HCT116 (cell line): ENCODE measurements around the gene PCDH9. TPM values are rescaled to one million over a fixed set of nuclear protein-coding genes. Genes with fewer than 3 reads are reported as not detected.

Source experiments
- ATAC-seq: fragments of 200-7000 bp; cut with Tn5 transposase; 2 replicates; pipeline ENCODE4 v1.9.1; 2020; ENCODE audit warnings: mild to moderate bottlenecking, moderate library complexity
- BruUV-seq: library from RNA; stranded (reverse); fragments of 400-500 nt; replicated peaks from 2 replicates; lab custom pipeline; 2021; lab: Mats Ljungman, UMichigan
- CTCF ChIA-PET: fragments of 300-600 bp; sonication (Branson Sonifier 250); formaldehyde crosslinking; loops from one replicate; lab custom pipeline; 2021; ENCODE audit warnings: antibody characterized with exemption; lab: Charles Lee
- POLR2A ChIA-PET: fragments of 300-600, 350-600 bp; sonication (Branson Sonifier 250); formaldehyde crosslinking; loops from one replicate; lab custom pipeline; 2021; ENCODE audit warnings: antibody characterized with exemption; lab: Charles Lee
- RAD21 ChIA-PET, 2 experiments: fragments of 300-600 bp; sonication (Branson Sonifier 250); formaldehyde crosslinking; loops; one replicate each; lab custom pipeline; 2023; ENCODE audit warnings: low total read pairs in 2 of 2; ENCODE audit not compliant: uncharacterized antibody in 2 of 2, unreplicated experiment in 2 of 2, low non-redundant PET in 1 of 2; lab: Charles Lee
- DNase-seq: peaks from one replicate; pipeline ENCODE4 v3.0.0-alpha.2; 2010; ENCODE audit warnings: low read depth, low spot score
- H2AFZ ChIP-seq: fragments of 200-600 bp; shearing (Covaris generic), sonication (generic); 2 replicates; pipeline ENCODE4 v1.6.1; 2017; ENCODE audit warnings: low read depth, mixed run types, mixed read lengths, antibody characterized with exemption, low read length; ENCODE audit not compliant: poor library complexity, severe bottlenecking
- H3K27ac ChIP-seq: 2 replicates; pipeline ENCODE4 v1.5.1; 2012; ENCODE audit warnings: low read depth, low read length
- H3K27me3 ChIP-seq: fragments of 200-600 bp; sonication (generic); 2 replicates; pipeline ENCODE4 v1.6.1; 2016; ENCODE audit warnings: mixed run types, low read length, mixed read lengths; ENCODE audit not compliant: insufficient read depth
- H3K36me3 ChIP-seq, 2 experiments: fragments of 200-500 bp in 1 of 2; fragments of 200-600 bp in 1 of 2; sonication (Bioruptor generic) in 1 of 2; sonication (generic) in 1 of 2; 2 replicates each; pipeline versions ENCODE4 v1.5.1 to v1.6.1; 2014 to 2016; ENCODE audit warnings: low read length in 2 of 2, inconsistent platforms in 1 of 2, mixed read lengths in 1 of 2, mixed run types in 1 of 2; ENCODE audit not compliant: insufficient read depth in 2 of 2, control insufficient read depth in 1 of 2
- H3K4me1 ChIP-seq, 2 experiments: fragments of 200-600 bp in 1 of 2; sonication (generic) in 1 of 2; 2 replicates each; pipeline versions ENCODE4 v1.5.1 to v1.6.1; 2012 to 2017; ENCODE audit warnings: low read length in 2 of 2, inconsistent platforms in 1 of 2, mild to moderate bottlenecking in 1 of 2, mixed read lengths in 1 of 2, mixed run types in 1 of 2, moderate library complexity in 1 of 2; ENCODE audit not compliant: insufficient read depth in 2 of 2, control insufficient read depth in 1 of 2
- H3K4me2 ChIP-seq: fragments of 200-600 bp; sonication (generic); 2 replicates; pipeline ENCODE4 v1.6.1; 2017; ENCODE audit warnings: mixed run types, low read length, mixed read lengths
- H3K4me3 ChIP-seq, 2 experiments: fragments of 200-600 bp in 1 of 2; sonication (generic) in 1 of 2; replicated peaks in 1 of 2; 2 replicates each; pipeline ENCODE4 v1.5.1; 2011 to 2016; ENCODE audit warnings: low read length in 2 of 2, control low read depth in 1 of 2, low read depth in 1 of 2, mild to moderate bottlenecking in 1 of 2, mixed read lengths in 1 of 2, mixed run types in 1 of 2
- H3K79me2 ChIP-seq: fragments of 200-600 bp; sonication (generic); 2 replicates; pipeline ENCODE4 v1.6.1; 2017; ENCODE audit warnings: mild to moderate bottlenecking, mixed run types, low read length, moderate library complexity, mixed read lengths; ENCODE audit not compliant: insufficient read depth
- H3K9ac ChIP-seq: fragments of 200-600 bp; sonication (generic); 2 replicates; pipeline ENCODE4 v1.6.1; 2016; ENCODE audit warnings: low read length, mixed read lengths
- H3K9me2 ChIP-seq: fragments of 200-600 bp; sonication (generic), shearing (Covaris generic); 2 replicates; pipeline ENCODE4 v1.6.1; 2017; ENCODE audit warnings: mixed run types, mild to moderate bottlenecking, moderate library complexity; ENCODE audit not compliant: insufficient read depth
- H3K9me3 ChIP-seq, 2 experiments: fragments of 200-500 bp in 1 of 2; fragments of 200-600 bp in 1 of 2; sonication (Bioruptor generic) in 1 of 2; sonication (generic) in 1 of 2; 2 replicates each; pipeline ENCODE4 v1.6.1; 2014 to 2017; ENCODE audit warnings: low read length in 2 of 2, mixed read lengths in 2 of 2, inconsistent platforms in 1 of 2, low read depth in 1 of 2, mild to moderate bottlenecking in 1 of 2, mixed run types in 1 of 2, moderate library complexity in 1 of 2; ENCODE audit not compliant: control insufficient read depth in 1 of 2, insufficient read depth in 1 of 2
- H4K20me1 ChIP-seq: fragments of 200-600 bp; sonication (generic), shearing (Covaris generic); 2 replicates; pipeline ENCODE4 v1.6.1; 2017; ENCODE audit warnings: mixed run types, mild to moderate bottlenecking, moderate library complexity; ENCODE audit not compliant: insufficient read depth
- ATF3 ChIP-seq: IDR thresholded peaks from 2 replicates; pipeline ENCODE4 v1.6.1; 2012
- CBX3 ChIP-seq: IDR thresholded peaks from 2 replicates; pipeline ENCODE4 v1.6.1; 2012; ENCODE audit warnings: low read depth
- CEBPB ChIP-seq: IDR thresholded peaks from 2 replicates; pipeline ENCODE4 v1.6.1; 2012; ENCODE audit warnings: low read depth
- ELF1 ChIP-seq: IDR thresholded peaks from 2 replicates; pipeline ENCODE4 v1.6.1; 2012; ENCODE audit warnings: low read depth, borderline replicate concordance
- EZH2phosphoT487 ChIP-seq: fragments of 200-600 bp; IDR thresholded peaks from 2 replicates; pipeline ENCODE4 v1.6.1; 2018; ENCODE audit warnings: antibody characterized with exemption, borderline replicate concordance
- FOSL1 ChIP-seq: IDR thresholded peaks from 2 replicates; pipeline ENCODE4 v1.6.1; 2012; ENCODE audit warnings: low read depth
- MAX ChIP-seq: IDR thresholded peaks from 2 replicates; pipeline ENCODE4 v1.6.1; 2012
- POLR2A ChIP-seq: IDR thresholded peaks from 2 replicates; pipeline ENCODE4 v1.7.0; 2011; ENCODE audit warnings: borderline replicate concordance; ENCODE audit not compliant: insufficient read depth, insufficient read length; ENCODE audit errors: extremely low read depth
- POLR2AphosphoS5 ChIP-seq: IDR thresholded peaks from 2 replicates; pipeline ENCODE4 v1.6.1; 2011; ENCODE audit warnings: mild to moderate bottlenecking, low read depth, low read length, moderate library complexity
- RAD21 ChIP-seq: IDR thresholded peaks from 2 replicates; pipeline ENCODE4 v1.6.1; 2012; ENCODE audit warnings: low read depth, mild to moderate bottlenecking
- SIN3A ChIP-seq: IDR thresholded peaks from 2 replicates; pipeline ENCODE4 v1.6.1; 2012; ENCODE audit warnings: low read depth
- SP1 ChIP-seq: IDR thresholded peaks from 2 replicates; pipeline ENCODE4 v1.6.1; 2012; ENCODE audit warnings: low read depth
- SRF ChIP-seq: IDR thresholded peaks from 2 replicates; pipeline ENCODE4 v1.6.1; 2012; ENCODE audit warnings: low read depth
- TCF7L2 ChIP-seq: IDR thresholded peaks from 2 replicates; pipeline ENCODE4 v1.7.0; 2011; ENCODE audit warnings: borderline replicate concordance, inconsistent platforms; ENCODE audit not compliant: insufficient read depth, insufficient read length; ENCODE audit errors: extremely low read depth
- YY1 ChIP-seq: IDR thresholded peaks from 2 replicates; pipeline ENCODE4 v1.6.1; 2011; ENCODE audit warnings: low read length, low read depth, moderate library complexity, mild to moderate bottlenecking; ENCODE audit not compliant: insufficient replicate concordance; ENCODE audit errors: extremely low read depth
- ZBTB33 ChIP-seq: IDR thresholded peaks from 2 replicates; pipeline ENCODE4 v1.6.1; 2011; ENCODE audit warnings: mild to moderate bottlenecking, low read length, moderate library complexity; ENCODE audit not compliant: insufficient replicate concordance; ENCODE audit errors: extremely low read depth
- ZFX ChIP-seq: fragments of 450-650 bp; IDR thresholded peaks from 2 replicates; pipeline ENCODE4 v1.6.1; 2017
- ZNF274 ChIP-seq: fragments of 200-500 bp; sonication (Bioruptor generic); IDR thresholded peaks from 2 replicates; pipeline ENCODE4 v1.6.1; 2014; ENCODE audit warnings: mild to moderate bottlenecking, low read depth, low read length, inconsistent platforms
- intact Hi-C: fragments of 100-400 bp; cut with micrococcal nuclease; formaldehyde crosslinking; loops from 2 replicates; pipeline ENCODE4 v1.10.0; 2022
- total RNA-seq: library from RNA; stranded (reverse); gene quantifications from one replicate; pipeline ENCODE4 v1.2.1, GENCODE V29; 2021; ENCODE audit not compliant: unreplicated experiment

PCDH9 gene
- total RNA-seq, 1 experiment from 2014 or later = 0.02 TPM

GRCh38 chr13:67139551-67139950 lies 90.6 kb downstream of the PCDH9 start:
- Histone ChIP-seq H3K9me3 (no peaks in the 10 kb centered on the region), H3K27ac (no peak overlapping the region), H4K20me1 (no peaks in the 10 kb centered on the region), H3K9me2 (no peaks in the 10 kb centered on the region), H3K4me2 (no peak overlapping the region), H3K4me3 (no peak overlapping the region), H2AFZ (no peak overlapping the region), H3K36me3 (no peaks in the 10 kb centered on the region), H3K27me3 (no peaks in the 10 kb centered on the region), H3K9ac (no peak overlapping the region), H3K79me2 (no peaks in the 10 kb centered on the region), H3K4me1 (no peaks in the 10 kb centered on the region)
- POLR2A ChIA-PET = no interaction called here
- BruUV-seq = no TSS peak
- CTCF ChIA-PET = no interaction called here
- DNase-seq (no peak), ATAC-seq (no peak)
- RAD21 ChIA-PET = no interaction called here
- intact Hi-C loops = no loop called here
- no peak for TF ChIP-seq SIN3A
- TF ChIP-seq POLR2A = no peak
- TF ChIP-seq ZBTB33 = no peak
- TF ChIP-seq YY1 = no peak

- Histone ChIP-seq H2AFZ (no peak overlapping the region), H3K4me1 (no peaks in the 10 kb centered on the region), H3K9me2 (no peaks in the 10 kb centered on the region), H3K9me3 (no peaks in the 10 kb centered on the region), H3K79me2 (no peaks in the 10 kb centered on the region), H3K9ac (no peak overlapping the region), H4K20me1 (no peaks in the 10 kb centered on the region), H3K27me3 (no peaks in the 10 kb centered on the region), H3K27ac (no peak overlapping the region), H3K4me3 (no peak overlapping the region), H3K4me2 (no peak overlapping the region), H3K36me3 (no peaks in the 10 kb centered on the region)
- ChIA-PET POLR2A (no interaction called here), CTCF (no interaction called here), RAD21 (no interaction called here)
- ATAC-seq (no peak), DNase-seq (no peak)
- intact Hi-C loops = no loop called here
- BruUV-seq = no TSS peak
- no peak for TF ChIP-seq MAX
- TF ChIP-seq CEBPB = no peak
- no peak for TF ChIP-seq SIN3A
- TF ChIP-seq RAD21 = no peak
- TF ChIP-seq ZFX = no peak
- no peak for TF ChIP-seq ZBTB33
- no peak for TF ChIP-seq SRF
- no peak for TF ChIP-seq EZH2phosphoT487
- no peak for TF ChIP-seq POLR2AphosphoS5
- TF ChIP-seq ATF3 = no peak
- no peak for TF ChIP-seq FOSL1
- TF ChIP-seq ZNF274 = no peak
- TF ChIP-seq YY1 = no peak
- no peak for TF ChIP-seq CBX3
- no peak for TF ChIP-seq TCF7L2
- no peak for TF ChIP-seq ELF1
- TF ChIP-seq SP1 = no peak
These were observed 91.2 kb downstream of the PCDH9 start for GRCh38 chr13:67138970-67139369.
